Measurements from ENCODE around the gene TBC1D4.
A peak's percentile ranks its signal among the peaks of the same experiment; 100 is the strongest.

Gene TBC1D4

GRCh38 chr13:75347925-75348324 lies 134.0 kb downstream of the TBC1D4 start:
- no peak overlapping the region for H3K4me3 ChIP-seq (ENCODE audit: low read length)
- DNase-seq (ENCODE audit: low read depth), result no peak
- no peak for TF ChIP-seq CTCF (conservative IDR thresholded peaks at IDR 0.05; ENCODE audit: low read length)

- DNase-seq (ENCODE audit: low read depth), result no peak
- no peak overlapping the region for H3K4me3 ChIP-seq (ENCODE audit: low read length)
- TF ChIP-seq CTCF (conservative IDR thresholded peaks at IDR 0.05; ENCODE audit: low read length), result no peak
Measured at GRCh38 chr13:75347457-75347856, 134.5 kb downstream of the TBC1D4 start.

GRCh38 chr13:75345193-75345592 lies 136.8 kb downstream of the TBC1D4 start:
- no peak overlapping the region for H3K4me3 ChIP-seq (ENCODE audit: low read length)
- DNase-seq (ENCODE audit: low read depth), result peak; percentile 6
- TF ChIP-seq CTCF (conservative IDR thresholded peaks at IDR 0.05; ENCODE audit: low read length), result no peak

- H3K4me3 ChIP-seq (ENCODE audit: low read length), result no peak overlapping the region
- TF ChIP-seq CTCF (conservative IDR thresholded peaks at IDR 0.05; ENCODE audit: low read length), result no peak
- DNase-seq (ENCODE audit: low read depth), result no peak
Measured at GRCh38 chr13:75341028-75341427, 140.9 kb downstream of the TBC1D4 start.

- DNase-seq (ENCODE audit: low read depth), result no peak
- H3K4me3 ChIP-seq (ENCODE audit: low read length), result no peak overlapping the region
- TF ChIP-seq CTCF (conservative IDR thresholded peaks at IDR 0.05; ENCODE audit: low read length), result no peak
Measured at GRCh38 chr13:75339635-75340374, 142.2 kb downstream of the TBC1D4 start.

GRCh38 chr13:75334634-75335447 lies 147.1 kb downstream of the TBC1D4 start:
- DNase-seq (ENCODE audit: low read depth), result no peak
- H3K4me3 ChIP-seq (ENCODE audit: low read length), result no peak overlapping the region
- no peak for TF ChIP-seq CTCF (conservative IDR thresholded peaks at IDR 0.05; ENCODE audit: low read length)

- no peak for TF ChIP-seq CTCF (conservative IDR thresholded peaks at IDR 0.05; ENCODE audit: low read length)
- no peak overlapping the region for H3K4me3 ChIP-seq (ENCODE audit: low read length)
- no peak for DNase-seq (ENCODE audit: low read depth)
Measured at GRCh38 chr13:75333103-75333502, 148.9 kb downstream of the TBC1D4 start.

Data from AG10803 (cell line).